GM12874 (cell line): ENCODE measurements around the gene ANKRD33B.

ENCODE experiments used
- TF ChIP-seq, protein P1 (sequence below): IDR thresholded peaks from 2 replicates; pipeline ENCODE4 v1.5.1; 2011; ENCODE audit warnings: low read depth, mild to moderate bottlenecking, control low read depth, low read length, moderate library complexity; ENCODE audit not compliant: insufficient read depth

Gene ANKRD33B

GRCh38 chr5:10695759-10696543 lies 132.1 kb downstream of the ANKRD33B start:
- TF ChIP-seq, protein P1, sequence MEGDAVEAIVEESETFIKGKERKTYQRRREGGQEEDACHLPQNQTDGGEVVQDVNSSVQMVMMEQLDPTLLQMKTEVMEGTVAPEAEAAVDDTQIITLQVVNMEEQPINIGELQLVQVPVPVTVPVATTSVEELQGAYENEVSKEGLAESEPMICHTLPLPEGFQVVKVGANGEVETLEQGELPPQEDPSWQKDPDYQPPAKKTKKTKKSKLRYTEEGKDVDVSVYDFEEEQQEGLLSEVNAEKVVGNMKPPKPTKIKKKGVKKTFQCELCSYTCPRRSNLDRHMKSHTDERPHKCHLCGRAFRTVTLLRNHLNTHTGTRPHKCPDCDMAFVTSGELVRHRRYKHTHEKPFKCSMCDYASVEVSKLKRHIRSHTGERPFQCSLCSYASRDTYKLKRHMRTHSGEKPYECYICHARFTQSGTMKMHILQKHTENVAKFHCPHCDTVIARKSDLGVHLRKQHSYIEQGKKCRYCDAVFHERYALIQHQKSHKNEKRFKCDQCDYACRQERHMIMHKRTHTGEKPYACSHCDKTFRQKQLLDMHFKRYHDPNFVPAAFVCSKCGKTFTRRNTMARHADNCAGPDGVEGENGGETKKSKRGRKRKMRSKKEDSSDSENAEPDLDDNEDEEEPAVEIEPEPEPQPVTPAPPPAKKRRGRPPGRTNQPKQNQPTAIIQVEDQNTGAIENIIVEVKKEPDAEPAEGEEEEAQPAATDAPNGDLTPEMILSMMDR, result no peak

- TF ChIP-seq, protein P1, result no peak
Measured at GRCh38 chr5:10699281-10699874, 135.5 kb downstream of the ANKRD33B start.

DNA sequence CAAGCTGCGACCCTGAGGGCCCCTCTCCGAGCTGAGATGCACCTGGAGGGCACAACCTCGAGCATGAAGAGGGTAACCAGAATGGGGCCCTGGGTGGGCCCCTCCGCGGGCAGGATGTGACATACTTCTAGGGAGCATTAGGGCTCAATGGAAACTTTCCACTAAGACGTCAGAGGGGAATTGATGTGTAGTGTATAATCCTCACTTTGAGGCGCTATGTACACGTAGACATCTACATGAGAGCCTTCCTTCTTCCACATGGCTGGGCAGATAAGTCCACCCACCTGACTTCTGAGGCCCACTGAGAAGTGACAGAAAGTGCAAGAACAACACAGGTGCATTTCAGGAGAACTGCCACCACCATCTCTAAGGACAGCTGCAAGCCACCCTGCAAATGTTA lies 136.1 kb downstream of the ANKRD33B start:
- TF ChIP-seq, protein P1, result no peak

GRCh38 chr5:10700516-10700915 lies 136.6 kb downstream of the ANKRD33B start:
- TF ChIP-seq, protein P1, result no peak

- TF ChIP-seq, protein P1, result peak; percentile 60
Measured at GRCh38 chr5:10701567-10702039, 137.7 kb downstream of the ANKRD33B start.

GRCh38 chr5:10702040-10702629 lies 138.3 kb downstream of the ANKRD33B start:
- TF ChIP-seq, protein P1, result no peak

DNA sequence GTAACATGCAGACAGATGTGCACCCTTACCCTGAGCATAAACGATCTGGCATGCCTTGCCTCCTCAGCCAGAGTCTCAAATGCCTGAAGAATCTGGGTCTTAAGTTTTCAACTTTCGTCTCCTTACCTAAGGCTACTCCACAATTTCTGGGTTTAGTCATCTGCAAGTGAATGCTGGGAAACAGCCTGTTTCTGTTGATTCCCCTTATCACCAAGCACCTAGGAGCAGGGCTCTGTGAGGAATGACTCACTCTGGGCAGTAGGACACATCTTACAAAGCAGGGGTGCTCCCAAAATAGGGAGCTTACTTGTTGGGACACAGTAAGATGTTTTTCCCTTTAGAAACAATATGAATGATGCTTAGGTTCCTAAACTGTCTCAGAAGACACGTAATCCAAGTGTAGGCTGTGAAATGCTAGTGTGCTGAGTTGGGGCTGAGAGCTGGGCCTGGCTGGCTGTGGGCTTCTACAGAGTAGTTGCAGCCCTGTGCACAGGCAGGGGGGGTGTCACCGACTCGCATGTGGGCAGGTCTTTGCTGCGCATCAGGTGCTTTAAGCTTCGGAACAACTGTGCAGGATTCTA lies 139.1 kb downstream of the ANKRD33B start:
- TF ChIP-seq, protein P1, result no peak
